Mesothelial cell of epicardium (in vitro differentiated cells): Measurements from ENCODE around the gene SEMA5B. TPM values are rescaled to one million over a fixed set of nuclear protein-coding genes. Genes with fewer than 3 reads are reported as not detected.

Experiments
- DNase-seq, 2 experiments: peaks; one replicate each; pipeline ENCODE4 v3.0.0; 2021; ENCODE audit warnings: low spot score in 2 of 2; ENCODE audit not compliant: unreplicated experiment in 2 of 2
- H3K27ac Mint-ChIP-seq: 2 replicates; pipeline ENCODE4 v1.8.0; 2021; ENCODE audit warnings: mixed read lengths
- H3K27me3 Mint-ChIP-seq: 2 replicates; pipeline ENCODE4 v1.8.0; 2021; ENCODE audit warnings: low read depth, mixed read lengths
- H3K36me3 Mint-ChIP-seq: 2 replicates; pipeline ENCODE4 v1.8.0; 2021; ENCODE audit warnings: mixed read lengths
- H3K4me1 Mint-ChIP-seq: 2 replicates; pipeline ENCODE4 v1.8.0; 2021; ENCODE audit warnings: mixed read lengths
- H3K4me3 Mint-ChIP-seq: 2 replicates; pipeline ENCODE4 v1.8.0; 2021; ENCODE audit warnings: mild to moderate bottlenecking, moderate library complexity, mixed read lengths
- H3K9me3 Mint-ChIP-seq: 2 replicates; pipeline ENCODE4 v1.8.0; 2021; ENCODE audit warnings: mixed read lengths
- CTCF ChIP-seq: fragments of 200-600 bp; sonication (generic); IDR thresholded peaks from one replicate; pipeline ENCODE4 v1.5.0; 2021; ENCODE audit warnings: antibody characterized with exemption; ENCODE audit not compliant: unreplicated experiment
- total RNA-seq: library from RNA; stranded (reverse); gene quantifications from 3 replicates; pipeline ENCODE4 v1.2.1, GENCODE V29; 2021

SEMA5B gene
- total RNA-seq, 1 donor from 2014 or later = 0.27 TPM

- H3K36me3 Mint-ChIP-seq = peaks cover 4% of the 10 kb centered on the region
- no peak overlapping the region for H3K27ac Mint-ChIP-seq
- H3K4me1 Mint-ChIP-seq = no peaks in the 10 kb centered on the region
- H3K4me3 Mint-ChIP-seq = no peak overlapping the region
- H3K27me3 Mint-ChIP-seq = no peaks in the 10 kb centered on the region
- H3K9me3 Mint-ChIP-seq = no peaks in the 10 kb centered on the region
- no peak for DNase-seq
- no peak for TF ChIP-seq CTCF
Observed at GRCh38 chr3:122880624-122881023, 146.9 kb downstream of the SEMA5B start.

- Mint-ChIP-seq H3K27ac (no peak overlapping the region), H3K4me3 (no peak overlapping the region), H3K27me3 (no peaks in the 10 kb centered on the region), H3K36me3 (peaks cover 4% of the 10 kb centered on the region), H3K9me3 (no peaks in the 10 kb centered on the region), H3K4me1 (no peaks in the 10 kb centered on the region)
- DNase-seq = no peak
- TF ChIP-seq CTCF = no peak
Observed at GRCh38 chr3:122880173-122880572, 147.4 kb downstream of the SEMA5B start.

GRCh38 chr3:122875547-122876127 lies 151.9 kb downstream of the SEMA5B start:
- H3K27ac Mint-ChIP-seq = no peak overlapping the region
- peaks cover 4% of the 10 kb centered on the region for H3K36me3 Mint-ChIP-seq
- H3K4me1 Mint-ChIP-seq = no peaks in the 10 kb centered on the region
- no peak overlapping the region for H3K4me3 Mint-ChIP-seq
- DNase-seq = no peak
- no peaks in the 10 kb centered on the region for H3K27me3 Mint-ChIP-seq
- no peaks in the 10 kb centered on the region for H3K9me3 Mint-ChIP-seq
- TF ChIP-seq CTCF = no peak

GRCh38 chr3:122873741-122874515 lies 153.6 kb downstream of the SEMA5B start:
- TF ChIP-seq CTCF = no peak
- no peaks in the 10 kb centered on the region for H3K9me3 Mint-ChIP-seq
- H3K27me3 Mint-ChIP-seq = no peaks in the 10 kb centered on the region
- no peak overlapping the region for H3K27ac Mint-ChIP-seq
- no peak for DNase-seq
- no peak overlapping the region for H3K4me3 Mint-ChIP-seq
- no peaks in the 10 kb centered on the region for H3K4me1 Mint-ChIP-seq
- H3K36me3 Mint-ChIP-seq = peaks cover 4% of the 10 kb centered on the region

- DNase-seq = no peak
- peaks cover 10% of the 10 kb centered on the region for H3K36me3 Mint-ChIP-seq
- no peak overlapping the region for H3K4me3 Mint-ChIP-seq
- H3K27ac Mint-ChIP-seq = no peak overlapping the region
- no peaks in the 10 kb centered on the region for H3K27me3 Mint-ChIP-seq
- TF ChIP-seq CTCF = no peak
- H3K9me3 Mint-ChIP-seq = no peaks in the 10 kb centered on the region
- H3K4me1 Mint-ChIP-seq = peaks cover 5% of the 10 kb centered on the region
Observed at GRCh38 chr3:122868322-122868721, 159.2 kb downstream of the SEMA5B start.
